NCI-H460 (cell line): ENCODE data around the gene RFC2. TPM values are rescaled to one million over a fixed set of nuclear protein-coding genes. Genes with fewer than 3 reads are reported as not detected.
A peak's percentile ranks its signal among the peaks of the same experiment; 100 is the strongest.

Source experiments
- DNase-seq: peaks from one replicate; pipeline ENCODE4 v3.0.0-alpha.2; 2016; ENCODE audit warnings: low read depth; ENCODE audit errors: extremely low read depth
- small RNA-seq, 2 experiments: library from RNA; depleted of rRNA; stranded (forward); fragments of <200 nt; gene quantifications; one replicate each; pipeline ENCODE3, GENCODE V24; 2014
- total RNA-seq: library from RNA; depleted of rRNA; stranded (reverse); fragments of >200 nt; shearing (Covaris generic); gene quantifications from 2 replicates; pipeline ENCODE4 v1.2.3, GENCODE V29; 2014; rRNA removed

RFC2 gene
- total RNA-seq, 1 experiment from 2014 or later: 30.1 TPM

GRCh38 chr7:74194686-74195085 is 59.5 kb downstream of the RFC2 start:
- DNase-seq: no peak

GRCh38 chr7:74193913-74194312 is 60.3 kb downstream of the RFC2 start:
- no peak for DNase-seq

DNA sequence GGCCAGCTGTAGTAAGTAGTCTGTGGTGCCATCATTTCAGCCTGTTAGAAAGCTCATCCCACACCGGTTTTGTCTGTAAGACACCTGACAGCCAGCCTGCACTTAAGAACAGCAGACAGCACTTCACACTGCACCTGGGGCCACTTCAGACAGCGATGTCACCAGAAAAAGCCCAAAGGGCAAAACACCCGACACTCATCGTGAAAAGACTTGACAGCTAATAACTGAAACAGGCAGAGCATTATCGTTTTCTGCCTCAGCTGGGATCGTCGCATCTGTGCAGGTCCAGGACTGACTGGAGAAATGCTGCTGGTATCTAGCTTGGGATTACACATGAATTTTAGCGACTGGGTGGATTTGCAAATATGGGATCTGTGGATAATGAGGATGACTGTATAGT is 61.1 kb downstream of the RFC2 start:
- DNase-seq: no peak

DNA sequence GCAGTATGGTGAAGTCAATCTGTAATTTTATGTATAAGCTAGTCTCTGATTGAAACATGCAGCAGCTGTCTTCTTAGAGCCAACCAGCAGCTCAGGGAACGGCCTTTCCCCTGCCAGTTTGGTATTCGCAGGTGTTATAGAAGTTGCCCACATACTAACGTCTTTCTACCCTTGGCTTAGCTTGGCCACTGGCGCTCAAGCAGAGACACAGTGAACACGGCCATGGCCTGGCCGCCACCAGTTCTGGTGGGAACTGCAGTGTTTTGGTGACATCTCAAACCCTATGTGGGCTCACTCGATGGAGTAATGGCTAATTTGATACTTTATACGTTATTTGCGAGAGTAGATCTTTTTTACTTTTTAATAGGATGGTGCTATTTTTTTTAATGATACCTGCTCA is 63.0 kb downstream of the RFC2 start:
- no peak for DNase-seq

- DNase-seq: no peak
Observed at GRCh38 chr7:74190259-74190658, 63.9 kb downstream of the RFC2 start.

DNA sequence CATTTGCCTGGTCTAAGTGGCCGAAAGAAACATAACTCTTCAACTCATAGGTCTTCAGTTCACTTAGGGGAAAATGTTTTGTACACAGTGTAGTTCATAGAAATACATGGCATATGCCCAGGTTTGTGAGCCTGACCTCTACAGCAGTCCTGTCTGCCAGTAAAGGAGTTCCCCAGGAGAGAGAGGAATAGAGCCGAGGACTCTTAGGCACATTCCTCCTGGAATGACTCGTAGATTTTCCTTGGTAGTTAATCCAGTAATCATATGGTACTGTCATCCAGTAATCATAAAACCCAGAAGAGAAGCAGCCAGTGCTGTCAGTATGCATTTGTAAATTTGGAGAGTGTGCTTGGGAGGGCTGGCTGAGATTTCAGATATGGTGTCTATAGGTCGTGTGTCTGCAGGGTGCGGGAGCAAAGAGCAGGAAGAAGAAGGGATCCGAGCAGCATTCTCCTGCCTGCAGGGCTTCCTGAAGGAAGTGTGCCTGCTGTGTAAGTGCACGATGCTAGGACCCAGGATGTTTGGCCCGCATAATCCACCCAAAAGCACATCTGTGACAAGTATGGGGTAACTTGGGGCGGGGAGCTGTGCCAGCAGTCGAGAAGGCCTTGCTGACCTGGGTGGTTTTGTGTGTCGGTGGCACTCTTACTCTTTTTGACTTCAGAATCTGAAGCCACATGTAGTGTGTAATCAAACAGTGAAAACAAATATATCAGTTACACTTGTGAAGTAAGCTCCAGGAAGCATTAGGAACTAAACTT is 66.1 kb downstream of the RFC2 start:
- peak; percentile 83 for DNase-seq

- DNase-seq: no peak
Observed at GRCh38 chr7:74185636-74186035, 68.6 kb downstream of the RFC2 start.

DNA sequence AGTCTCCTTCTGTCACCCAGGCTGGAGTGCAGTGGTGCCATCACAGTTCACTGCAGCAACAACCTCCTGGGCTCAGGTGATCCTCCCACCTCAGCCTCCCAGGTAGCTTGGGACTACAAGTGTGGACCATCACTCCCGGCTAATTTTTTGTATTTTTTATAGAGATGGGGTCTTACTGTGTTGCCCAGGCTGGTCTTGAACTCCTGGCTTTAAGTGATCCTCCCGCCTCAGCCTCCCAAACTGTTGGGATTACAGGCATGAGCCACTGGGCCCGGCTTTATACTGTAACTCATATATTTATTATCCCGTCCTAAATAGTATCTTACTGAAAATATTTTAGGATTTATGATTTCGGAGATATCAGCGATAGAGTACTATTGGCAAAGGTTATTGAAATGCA is 69.2 kb downstream of the RFC2 start:
- no peak for DNase-seq

- DNase-seq: no peak
Observed at GRCh38 chr7:74183653-74184450, 70.3 kb downstream of the RFC2 start.

- no peak for DNase-seq
Observed at GRCh38 chr7:74183142-74183541, 71.1 kb downstream of the RFC2 start.

DNA sequence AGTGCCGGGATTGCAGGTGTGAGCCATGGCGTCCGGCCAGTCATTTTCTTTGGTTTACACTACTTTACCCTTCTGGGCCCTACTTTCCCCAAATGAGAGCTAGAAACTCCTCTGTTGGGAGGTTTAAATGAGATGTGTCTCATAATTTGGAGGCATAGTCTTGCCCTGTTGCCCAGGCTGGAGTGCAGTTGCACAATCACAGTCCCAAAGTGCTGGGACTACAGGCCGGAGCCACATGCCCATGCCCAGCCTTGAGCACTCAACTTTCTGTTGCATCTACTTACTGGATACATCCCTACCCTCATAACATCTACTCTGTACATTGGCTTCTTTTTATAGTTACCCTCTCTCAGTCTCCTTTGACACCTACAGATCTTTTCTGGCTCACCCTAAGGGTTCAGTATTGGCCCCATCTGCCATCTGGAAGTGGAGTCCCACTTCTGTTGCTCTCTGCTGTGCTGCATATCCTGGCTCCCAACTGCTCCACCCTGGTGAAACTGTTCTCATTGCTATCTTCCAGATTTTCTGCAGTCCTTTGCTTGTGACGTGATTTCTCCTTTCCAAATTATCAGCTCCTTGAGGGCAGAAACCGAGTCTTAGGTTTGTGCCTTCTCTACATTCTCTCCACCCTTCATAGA is 71.6 kb downstream of the RFC2 start:
- no peak for DNase-seq

DNA sequence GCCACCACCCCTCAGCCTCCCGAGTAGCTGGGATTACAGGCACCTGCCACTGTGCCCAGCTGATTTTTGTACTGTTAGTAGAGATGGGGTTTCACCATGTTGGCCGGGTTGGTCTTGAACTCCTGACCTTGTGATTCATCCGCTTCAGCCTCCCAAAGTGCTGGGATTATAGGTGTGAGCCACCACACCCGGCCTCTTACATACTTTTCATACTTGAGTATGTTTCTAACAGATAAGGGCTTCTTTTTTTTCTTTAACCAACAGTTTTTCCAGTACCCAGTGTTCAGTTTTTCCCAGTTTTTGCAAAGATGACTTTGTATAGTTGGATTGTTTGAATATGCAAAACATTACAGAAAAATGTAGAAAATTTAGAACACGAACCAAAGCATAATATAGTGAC is 72.4 kb downstream of the RFC2 start:
- DNase-seq: no peak

Small RNAs within 50 kb of the gene (small RNA-seq; reads per million reads assigned to genes)
- gene MIR590: 0.15 to 10.5 reads per million in 2 experiments

Other genes with a start within 250 kb of the RFC2 start
- gene ELN, start 226.2 kb downstream of the RFC2 start, total RNA-seq: not detected in 2 replicates
- gene LIMK1, start 170.6 kb downstream of the RFC2 start, total RNA-seq: 24.3 and 24.5 TPM in 2 replicates
- 619 and 659 TPM in 2 replicates for gene EIF4H, start 80.0 kb downstream of the RFC2 start, total RNA-seq
- 21.8 and 21.9 TPM in 2 replicates for gene LAT2, start 44.4 kb downstream of the RFC2 start, total RNA-seq
- gene CLIP2, start 35.0 kb upstream of the RFC2 start, total RNA-seq: 33.2 and 35.1 TPM in 2 replicates
- gene GTF2IRD1, start 199.5 kb upstream of the RFC2 start, total RNA-seq: 26.6 and 27.3 TPM in 2 replicates